ENCODE data around the gene TENM3. TPM values are rescaled to one million over a fixed set of nuclear protein-coding genes. Genes with fewer than 3 reads are reported as not detected.

The TENM3 gene
- total RNA-seq, 1 donor from 2014 or later = 28.1 TPM

- no peak for DNase-seq
Measured at GRCh38 chr4:182465114-182465513, 221.9 kb downstream of the TENM3 start.

- no peak for DNase-seq
Measured at GRCh38 chr4:182465979-182466378, 222.8 kb downstream of the TENM3 start.

GRCh38 chr4:182470215-182470614 is 227.0 kb downstream of the TENM3 start:
- no peak for DNase-seq

- no peak for DNase-seq
Measured at GRCh38 chr4:182475539-182475938, 232.3 kb downstream of the TENM3 start.

GRCh38 chr4:182478475-182478874 is 235.3 kb downstream of the TENM3 start:
- DNase-seq = peak; percentile 74

- DNase-seq = no peak
Measured at GRCh38 chr4:182483685-182484084, 240.5 kb downstream of the TENM3 start.

- DNase-seq = no peak
Measured at GRCh38 chr4:182486881-182487280, 243.7 kb downstream of the TENM3 start.

- no peak for DNase-seq
Measured at GRCh38 chr4:182488896-182489295, 245.7 kb downstream of the TENM3 start.

GRCh38 chr4:182489607-182490006 is 246.4 kb downstream of the TENM3 start:
- no peak for DNase-seq

- no peak for DNase-seq
Measured at GRCh38 chr4:182491719-182492118, 248.5 kb downstream of the TENM3 start.

- DNase-seq = peak; percentile 30
Measured at GRCh38 chr4:182492423-182492822, 249.2 kb downstream of the TENM3 start.

GRCh38 chr4:182493377-182493776 is 250.2 kb downstream of the TENM3 start:
- no peak for DNase-seq

GRCh38 chr4:182494103-182494502 is 250.9 kb downstream of the TENM3 start:
- DNase-seq = no peak

GRCh38 chr4:182495031-182495430 is 251.8 kb downstream of the TENM3 start:
- DNase-seq = no peak

GRCh38 chr4:182495645-182496385 is 252.6 kb downstream of the TENM3 start:
- no peak for DNase-seq

GRCh38 chr4:182496408-182496807 is 253.2 kb downstream of the TENM3 start:
- DNase-seq = no peak

GRCh38 chr4:182502064-182502463 is 258.9 kb downstream of the TENM3 start:
- DNase-seq = no peak

GRCh38 chr4:182504463-182504862 is 261.3 kb downstream of the TENM3 start:
- no peak for DNase-seq

GRCh38 chr4:182507805-182508204 is 264.6 kb downstream of the TENM3 start:
- DNase-seq = no peak

GRCh38 chr4:182510836-182511235 is 267.6 kb downstream of the TENM3 start:
- DNase-seq = no peak

GRCh38 chr4:182513587-182514291 is 270.5 kb downstream of the TENM3 start:
- no peak for DNase-seq

- DNase-seq = no peak
Measured at GRCh38 chr4:182518421-182518820, 275.2 kb downstream of the TENM3 start.

- no peak for DNase-seq
Measured at GRCh38 chr4:182519528-182519927, 276.3 kb downstream of the TENM3 start.

- DNase-seq = no peak
Measured at GRCh38 chr4:182521011-182521410, 277.8 kb downstream of the TENM3 start.

Data from dermis blood vessel endothelial cell (primary cell).